ENCODE data around the gene OR1A2. TPM values are rescaled to one million over a fixed set of nuclear protein-coding genes. Genes with fewer than 3 reads are reported as not detected.
"Not testable (repeated sequence)": the region's sequence is repeated elsewhere in the genome, so short reads cannot be mapped to it uniquely, and the experiment has no call there.

OR1A2 gene
- total RNA-seq, 1 donor from 2014 or later, result not detected

DNA sequence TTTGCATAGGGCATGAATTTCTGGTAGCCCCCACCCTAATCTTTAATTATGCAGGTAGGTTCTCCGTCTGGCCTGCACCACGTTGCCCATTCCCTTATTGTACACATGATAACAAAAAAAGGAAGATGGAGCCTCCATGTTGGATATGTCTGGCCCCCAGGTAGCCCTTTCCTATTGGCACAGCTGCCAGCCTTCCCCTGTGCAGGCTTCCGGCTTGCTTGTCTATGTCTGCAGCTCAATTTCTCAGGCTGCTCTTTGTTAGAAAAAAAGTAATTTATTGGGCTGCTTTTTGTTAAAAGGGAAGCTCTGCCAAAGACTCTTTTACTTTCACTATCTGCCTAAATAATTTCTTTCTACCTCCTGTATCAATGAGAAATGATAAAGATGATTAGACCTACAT, 15.7 kb downstream of the OR1A2 start:
- TF ChIP-seq, protein P1, sequence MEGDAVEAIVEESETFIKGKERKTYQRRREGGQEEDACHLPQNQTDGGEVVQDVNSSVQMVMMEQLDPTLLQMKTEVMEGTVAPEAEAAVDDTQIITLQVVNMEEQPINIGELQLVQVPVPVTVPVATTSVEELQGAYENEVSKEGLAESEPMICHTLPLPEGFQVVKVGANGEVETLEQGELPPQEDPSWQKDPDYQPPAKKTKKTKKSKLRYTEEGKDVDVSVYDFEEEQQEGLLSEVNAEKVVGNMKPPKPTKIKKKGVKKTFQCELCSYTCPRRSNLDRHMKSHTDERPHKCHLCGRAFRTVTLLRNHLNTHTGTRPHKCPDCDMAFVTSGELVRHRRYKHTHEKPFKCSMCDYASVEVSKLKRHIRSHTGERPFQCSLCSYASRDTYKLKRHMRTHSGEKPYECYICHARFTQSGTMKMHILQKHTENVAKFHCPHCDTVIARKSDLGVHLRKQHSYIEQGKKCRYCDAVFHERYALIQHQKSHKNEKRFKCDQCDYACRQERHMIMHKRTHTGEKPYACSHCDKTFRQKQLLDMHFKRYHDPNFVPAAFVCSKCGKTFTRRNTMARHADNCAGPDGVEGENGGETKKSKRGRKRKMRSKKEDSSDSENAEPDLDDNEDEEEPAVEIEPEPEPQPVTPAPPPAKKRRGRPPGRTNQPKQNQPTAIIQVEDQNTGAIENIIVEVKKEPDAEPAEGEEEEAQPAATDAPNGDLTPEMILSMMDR (IDR thresholded peaks at IDR 0.05; ENCODE audit: unreplicated experiment), result no peak
- H3K27me3 Mint-ChIP-seq (ENCODE audit: low read depth), result no peaks in the 10 kb centered on the region
- no peaks in the 10 kb centered on the region for H3K4me1 Mint-ChIP-seq
- no peak overlapping the region for H3K27ac Mint-ChIP-seq
- H3K9me3 Mint-ChIP-seq, result peaks cover 81% of the 10 kb centered on the region
- no peak for DNase-seq (ENCODE audit: low spot score in 2 of 2, unreplicated experiment in 2 of 2)
- H3K4me3 Mint-ChIP-seq, result no peak overlapping the region
- H3K36me3 Mint-ChIP-seq, result no peaks in the 10 kb centered on the region

DNA sequence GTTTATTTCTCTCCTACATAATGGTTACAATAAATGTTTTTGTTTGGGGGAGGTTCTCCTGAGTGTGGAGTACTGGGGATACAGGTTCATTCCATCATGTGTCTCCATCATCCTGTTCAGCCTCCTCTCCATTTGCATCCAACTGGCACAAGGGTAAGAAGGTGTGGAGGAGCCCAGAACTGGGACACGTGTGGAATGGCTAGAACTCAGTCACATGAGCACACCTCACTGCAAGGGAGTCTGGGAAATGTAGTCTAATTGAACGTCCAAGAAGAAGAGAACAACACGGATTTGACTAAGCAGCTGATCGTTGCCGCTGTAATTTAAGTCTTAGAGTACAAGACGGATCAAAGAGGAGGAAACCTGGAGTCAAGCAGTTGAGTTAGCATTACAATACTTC, 16.3 kb downstream of the OR1A2 start:
- H3K9me3 Mint-ChIP-seq, result peaks cover 81% of the 10 kb centered on the region

GRCh38 chr17:3219978-3220377, 22.7 kb downstream of the OR1A2 start:
- DNase-seq (ENCODE audit: low spot score in 2 of 2, unreplicated experiment in 2 of 2); H3K36me3 Mint-ChIP-seq; H3K27ac Mint-ChIP-seq; H3K4me1 Mint-ChIP-seq; H3K27me3 Mint-ChIP-seq (ENCODE audit: low read depth); H3K4me3 Mint-ChIP-seq: not testable (repeated sequence)
- peaks cover 80% of the 10 kb centered on the region for H3K9me3 Mint-ChIP-seq

More for the DNA sequence above, 16.3 kb downstream of the OR1A2 start:
- Mint-ChIP-seq H3K4me3 (no peak overlapping the region), H3K27me3 (ENCODE audit: low read depth) (no peaks in the 10 kb centered on the region), H3K36me3 (no peaks in the 10 kb centered on the region), H3K27ac (no peak overlapping the region), H3K4me1 (no peaks in the 10 kb centered on the region)
- TF ChIP-seq, protein P1 (IDR thresholded peaks at IDR 0.05; ENCODE audit: unreplicated experiment), result no peak
- no peak for DNase-seq (ENCODE audit: low spot score in 2 of 2, unreplicated experiment in 2 of 2)

- no peak for DNase-seq (ENCODE audit: low spot score in 2 of 2, unreplicated experiment in 2 of 2)
- no peaks in the 10 kb centered on the region for H3K4me1 Mint-ChIP-seq
- H3K9me3 Mint-ChIP-seq, result peaks cover 80% of the 10 kb centered on the region
- H3K4me3 Mint-ChIP-seq, result no peak overlapping the region
- H3K27me3 Mint-ChIP-seq (ENCODE audit: low read depth), result no peaks in the 10 kb centered on the region
- H3K36me3 Mint-ChIP-seq, result no peaks in the 10 kb centered on the region
- TF ChIP-seq, protein P1 (IDR thresholded peaks at IDR 0.05; ENCODE audit: unreplicated experiment), result no peak
- no peak overlapping the region for H3K27ac Mint-ChIP-seq
These were observed 24.5 kb downstream of the OR1A2 start for GRCh38 chr17:3221850-3222249.

GRCh38 chr17:3222505-3222904, 25.2 kb downstream of the OR1A2 start:
- no peak for DNase-seq (ENCODE audit: low spot score in 2 of 2, unreplicated experiment in 2 of 2)
- Mint-ChIP-seq H3K9me3 (peaks cover 78% of the 10 kb centered on the region), H3K27me3 (ENCODE audit: low read depth) (no peaks in the 10 kb centered on the region), H3K36me3 (no peaks in the 10 kb centered on the region), H3K27ac (no peak overlapping the region), H3K4me3 (no peak overlapping the region), H3K4me1 (no peaks in the 10 kb centered on the region)
- TF ChIP-seq, protein P1 (IDR thresholded peaks at IDR 0.05; ENCODE audit: unreplicated experiment), result no peak

DNA sequence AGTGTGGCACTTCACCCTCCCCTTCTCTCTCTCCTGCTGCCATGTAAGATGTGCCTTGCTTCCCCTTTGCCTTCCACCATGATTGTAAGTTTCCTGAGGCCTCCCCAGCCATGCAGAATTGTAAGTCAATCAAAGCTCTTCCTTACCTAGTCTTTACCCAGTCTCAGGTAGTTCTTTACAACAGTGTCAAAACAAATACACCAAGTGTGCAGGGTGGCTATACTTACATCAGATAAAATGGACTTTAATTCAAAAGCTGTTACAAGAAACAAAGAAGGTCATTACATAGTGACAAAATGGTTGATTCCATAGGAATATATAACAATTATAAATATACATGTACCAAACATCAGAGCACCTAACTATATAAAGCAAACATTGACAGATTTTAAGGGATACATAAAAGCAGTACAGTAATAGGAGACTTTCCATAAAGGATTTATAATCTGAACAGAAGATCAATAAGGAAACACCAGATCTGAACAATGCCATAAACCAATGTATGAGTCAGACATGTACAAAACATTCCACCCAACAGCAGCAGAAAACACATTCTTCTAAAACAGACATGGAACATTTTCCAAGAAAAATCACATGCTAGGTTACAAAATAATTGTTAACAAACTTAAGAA, 27.5 kb downstream of the OR1A2 start:
- H3K27me3 Mint-ChIP-seq (ENCODE audit: low read depth); H3K4me1 Mint-ChIP-seq; H3K4me3 Mint-ChIP-seq; DNase-seq (ENCODE audit: low spot score in 2 of 2, unreplicated experiment in 2 of 2); H3K27ac Mint-ChIP-seq; H3K36me3 Mint-ChIP-seq: not testable (repeated sequence)
- H3K9me3 Mint-ChIP-seq, result peaks cover 67% of the 10 kb centered on the region

DNA sequence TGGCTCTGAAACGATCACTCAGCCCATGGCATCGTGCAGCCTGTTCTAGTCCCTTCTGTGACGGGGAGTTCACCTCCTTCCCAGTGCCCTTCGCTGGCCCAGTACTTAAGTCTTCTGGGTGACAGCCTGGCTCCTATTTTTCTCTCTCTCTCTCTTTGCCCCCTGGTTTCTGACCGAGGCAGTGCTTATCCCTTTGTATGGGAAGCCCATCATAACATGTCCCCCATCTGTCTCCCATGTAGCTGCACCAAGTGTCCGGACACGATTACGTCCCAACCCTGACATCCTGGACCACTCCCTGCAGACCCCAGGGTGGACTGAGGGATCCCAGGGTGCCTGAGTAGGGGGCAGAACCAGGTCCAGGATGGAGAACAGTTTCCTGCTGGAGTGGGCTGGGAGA, 35.0 kb downstream of the OR1A2 start:
- H3K27ac Mint-ChIP-seq; H3K36me3 Mint-ChIP-seq; H3K27me3 Mint-ChIP-seq (ENCODE audit: low read depth); H3K4me1 Mint-ChIP-seq; DNase-seq (ENCODE audit: low spot score in 2 of 2, unreplicated experiment in 2 of 2); H3K4me3 Mint-ChIP-seq: not testable (repeated sequence)
- peaks cover 13% of the 10 kb centered on the region for H3K9me3 Mint-ChIP-seq

GRCh38 chr17:3238685-3239084, 41.4 kb downstream of the OR1A2 start:
- not testable (repeated sequence) for H3K36me3 Mint-ChIP-seq; H3K9me3 Mint-ChIP-seq; H3K27ac Mint-ChIP-seq; H3K4me1 Mint-ChIP-seq; DNase-seq (ENCODE audit: low spot score in 2 of 2, unreplicated experiment in 2 of 2); H3K4me3 Mint-ChIP-seq; H3K27me3 Mint-ChIP-seq (ENCODE audit: low read depth)

DNA sequence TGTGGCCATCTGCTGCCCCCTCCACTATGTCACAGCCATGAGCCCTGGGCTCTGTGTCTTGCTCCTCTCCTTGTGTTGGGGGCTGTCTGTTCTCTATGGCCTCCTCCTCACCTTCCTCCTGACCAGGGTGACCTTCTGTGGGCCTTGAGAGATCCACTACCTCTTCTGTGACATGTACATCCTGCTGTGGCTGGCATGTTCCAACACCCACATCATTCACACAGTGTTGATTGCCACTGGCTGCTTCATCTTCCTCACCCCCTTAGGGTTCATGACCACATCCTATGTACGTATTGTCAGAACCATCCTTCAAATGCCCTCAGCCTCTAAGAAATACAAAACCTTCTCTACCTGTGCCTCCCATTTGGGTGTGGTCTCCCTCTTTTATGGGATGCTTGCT, 43.7 kb downstream of the OR1A2 start:
- DNase-seq (ENCODE audit: low spot score in 2 of 2, unreplicated experiment in 2 of 2); H3K36me3 Mint-ChIP-seq; H3K27me3 Mint-ChIP-seq (ENCODE audit: low read depth); H3K4me3 Mint-ChIP-seq; H3K9me3 Mint-ChIP-seq; H3K27ac Mint-ChIP-seq; H3K4me1 Mint-ChIP-seq: not testable (repeated sequence)

DNA sequence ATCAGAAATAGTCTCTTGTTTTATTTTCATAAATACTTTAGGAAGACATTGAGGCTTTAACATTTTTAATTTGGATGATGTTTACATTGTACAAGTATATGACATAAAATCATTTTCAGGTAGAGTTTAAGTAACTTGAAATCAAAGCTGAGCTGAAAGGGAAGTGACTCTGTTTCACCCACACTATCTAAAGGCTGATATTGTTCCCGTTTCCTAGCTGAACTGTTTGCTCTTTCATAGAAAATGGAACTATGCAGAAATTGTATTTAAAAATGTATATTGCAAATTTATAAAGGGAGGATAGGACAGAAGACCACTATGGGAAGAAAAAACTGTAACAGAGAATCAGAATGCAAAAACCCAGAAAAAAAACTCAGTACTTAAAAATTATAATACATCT, 47.5 kb downstream of the OR1A2 start:
- not testable (repeated sequence) for H3K4me1 Mint-ChIP-seq; DNase-seq (ENCODE audit: low spot score in 2 of 2, unreplicated experiment in 2 of 2); H3K27me3 Mint-ChIP-seq (ENCODE audit: low read depth); H3K9me3 Mint-ChIP-seq; H3K36me3 Mint-ChIP-seq; H3K27ac Mint-ChIP-seq; H3K4me3 Mint-ChIP-seq

Measured in mesothelial cell of epicardium (in vitro differentiated cells).